OCI-LY7 (cell line): ENCODE results near the gene TMEM114.

Experiments
- EZH2phosphoT487 ChIP-seq: fragments of 200-600 bp; sonication (generic); IDR thresholded peaks from 2 replicates; pipeline ENCODE4 v1.6.1; 2018; ENCODE audit warnings: low read depth, borderline replicate concordance, mild to moderate bottlenecking, mixed run types, antibody characterized with exemption, low read length, moderate library complexity, mixed read lengths
- TF ChIP-seq, protein P1 (sequence below): fragments of 200-600 bp; sonication (generic); conservative IDR thresholded peaks from 2 replicates; pipeline ENCODE4 v1.5.1; 2014; ENCODE audit warnings: mild to moderate bottlenecking, antibody characterized with exemption, low read length, moderate library complexity, mixed read lengths

DNA sequence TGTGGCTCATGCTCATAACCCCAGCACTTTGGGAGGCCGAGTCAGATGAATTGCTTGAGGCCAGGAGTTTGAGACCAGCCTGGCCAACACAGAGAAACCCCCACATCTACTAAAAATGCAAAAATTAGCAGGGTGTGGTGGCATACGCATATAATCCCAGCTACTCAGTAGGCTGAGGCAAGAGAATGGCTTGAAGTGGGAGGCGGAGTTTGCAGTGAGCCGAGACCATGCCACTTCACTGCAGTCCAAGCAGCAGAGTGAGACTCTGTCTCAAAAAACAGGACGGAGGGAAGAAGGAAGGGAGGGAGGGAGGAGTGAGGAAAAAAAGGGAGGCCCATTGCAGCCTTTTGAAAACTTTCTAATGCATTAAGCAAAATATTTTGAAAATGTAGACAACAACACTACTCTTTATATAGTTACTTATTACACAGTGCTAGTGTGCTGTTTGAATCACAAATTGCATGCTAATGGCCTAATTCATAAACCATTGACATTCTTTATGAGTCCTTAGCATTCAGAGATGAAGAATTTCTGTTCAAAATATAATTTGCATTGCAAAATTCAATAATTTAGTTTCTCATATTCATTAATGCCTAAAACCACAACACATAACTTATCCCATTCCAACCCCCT, 59.4 kb downstream of the TMEM114 start:
- TF ChIP-seq, protein P1, sequence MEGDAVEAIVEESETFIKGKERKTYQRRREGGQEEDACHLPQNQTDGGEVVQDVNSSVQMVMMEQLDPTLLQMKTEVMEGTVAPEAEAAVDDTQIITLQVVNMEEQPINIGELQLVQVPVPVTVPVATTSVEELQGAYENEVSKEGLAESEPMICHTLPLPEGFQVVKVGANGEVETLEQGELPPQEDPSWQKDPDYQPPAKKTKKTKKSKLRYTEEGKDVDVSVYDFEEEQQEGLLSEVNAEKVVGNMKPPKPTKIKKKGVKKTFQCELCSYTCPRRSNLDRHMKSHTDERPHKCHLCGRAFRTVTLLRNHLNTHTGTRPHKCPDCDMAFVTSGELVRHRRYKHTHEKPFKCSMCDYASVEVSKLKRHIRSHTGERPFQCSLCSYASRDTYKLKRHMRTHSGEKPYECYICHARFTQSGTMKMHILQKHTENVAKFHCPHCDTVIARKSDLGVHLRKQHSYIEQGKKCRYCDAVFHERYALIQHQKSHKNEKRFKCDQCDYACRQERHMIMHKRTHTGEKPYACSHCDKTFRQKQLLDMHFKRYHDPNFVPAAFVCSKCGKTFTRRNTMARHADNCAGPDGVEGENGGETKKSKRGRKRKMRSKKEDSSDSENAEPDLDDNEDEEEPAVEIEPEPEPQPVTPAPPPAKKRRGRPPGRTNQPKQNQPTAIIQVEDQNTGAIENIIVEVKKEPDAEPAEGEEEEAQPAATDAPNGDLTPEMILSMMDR = no peak
- TF ChIP-seq EZH2phosphoT487 = no peak
